ENCODE measurements around the gene MT1X. TPM values are rescaled to one million over a fixed set of nuclear protein-coding genes. Genes with fewer than 3 reads are reported as not detected.
A peak's percentile ranks its signal among the peaks of the same experiment; 100 is the strongest.

MT1X gene
- total and polyA plus RNA-seq, 2 of the 13 experiments (the other 11 are each of a cell fraction or from before 2014, with no cell fraction given): 19.7 to 288 TPM

- TF ChIP-seq ZNF331 (CRISPR knock-in tag; IDR thresholded peaks at IDR 0.05): peak; percentile 43; the same call in 1 of the 2 replicates
- TF ChIP-seq NAIF1 (CRISPR knock-in tag; IDR thresholded peaks at IDR 0.05; ENCODE audit: borderline replicate concordance): no peak
- TF ChIP-seq ZNF224 (CRISPR knock-in tag; IDR thresholded peaks at IDR 0.05): 0 out of 2 replicates have a peak, but pooled peaks have one; percentile 22
- no peak for TF ChIP-seq TARDBP (CRISPR knock-in tag; IDR thresholded peaks at IDR 0.05)
- no peak for TF ChIP-seq ZNF562 (CRISPR knock-in tag; IDR thresholded peaks at IDR 0.05; ENCODE audit: borderline replicate concordance)
- TF ChIP-seq, protein P1, sequence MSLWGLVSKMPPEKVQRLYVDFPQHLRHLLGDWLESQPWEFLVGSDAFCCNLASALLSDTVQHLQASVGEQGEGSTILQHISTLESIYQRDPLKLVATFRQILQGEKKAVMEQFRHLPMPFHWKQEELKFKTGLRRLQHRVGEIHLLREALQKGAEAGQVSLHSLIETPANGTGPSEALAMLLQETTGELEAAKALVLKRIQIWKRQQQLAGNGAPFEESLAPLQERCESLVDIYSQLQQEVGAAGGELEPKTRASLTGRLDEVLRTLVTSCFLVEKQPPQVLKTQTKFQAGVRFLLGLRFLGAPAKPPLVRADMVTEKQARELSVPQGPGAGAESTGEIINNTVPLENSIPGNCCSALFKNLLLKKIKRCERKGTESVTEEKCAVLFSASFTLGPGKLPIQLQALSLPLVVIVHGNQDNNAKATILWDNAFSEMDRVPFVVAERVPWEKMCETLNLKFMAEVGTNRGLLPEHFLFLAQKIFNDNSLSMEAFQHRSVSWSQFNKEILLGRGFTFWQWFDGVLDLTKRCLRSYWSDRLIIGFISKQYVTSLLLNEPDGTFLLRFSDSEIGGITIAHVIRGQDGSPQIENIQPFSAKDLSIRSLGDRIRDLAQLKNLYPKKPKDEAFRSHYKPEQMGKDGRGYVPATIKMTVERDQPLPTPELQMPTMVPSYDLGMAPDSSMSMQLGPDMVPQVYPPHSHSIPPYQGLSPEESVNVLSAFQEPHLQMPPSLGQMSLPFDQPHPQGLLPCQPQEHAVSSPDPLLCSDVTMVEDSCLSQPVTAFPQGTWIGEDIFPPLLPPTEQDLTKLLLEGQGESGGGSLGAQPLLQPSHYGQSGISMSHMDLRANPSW (CRISPR knock-in tag; IDR thresholded peaks at IDR 0.05; ENCODE audit: borderline replicate concordance): no peak; the same call in 1 of the 2 replicates
- no peak for TF ChIP-seq TAF15 (IDR thresholded peaks at IDR 0.05; ENCODE audit: low read depth, low read length, poor library complexity, severe bottlenecking)
- TF ChIP-seq ZNF317 (CRISPR knock-in tag; IDR thresholded peaks at IDR 0.05): no peak
- TF ChIP-seq ZNF740 (CRISPR knock-in tag; IDR thresholded peaks at IDR 0.05): no peak
- TF ChIP-seq DZIP1 (CRISPR knock-in tag; IDR thresholded peaks at IDR 0.05): no peak
- 0 out of 2 replicates have a peak, but pooled peaks have one; percentile 16 for TF ChIP-seq FOXC1 (CRISPR knock-in tag; IDR thresholded peaks at IDR 0.05; ENCODE audit: borderline replicate concordance)
- no peak for TF ChIP-seq MXD3 (CRISPR knock-in tag; IDR thresholded peaks at IDR 0.05)
- TF ChIP-seq, protein P2, sequence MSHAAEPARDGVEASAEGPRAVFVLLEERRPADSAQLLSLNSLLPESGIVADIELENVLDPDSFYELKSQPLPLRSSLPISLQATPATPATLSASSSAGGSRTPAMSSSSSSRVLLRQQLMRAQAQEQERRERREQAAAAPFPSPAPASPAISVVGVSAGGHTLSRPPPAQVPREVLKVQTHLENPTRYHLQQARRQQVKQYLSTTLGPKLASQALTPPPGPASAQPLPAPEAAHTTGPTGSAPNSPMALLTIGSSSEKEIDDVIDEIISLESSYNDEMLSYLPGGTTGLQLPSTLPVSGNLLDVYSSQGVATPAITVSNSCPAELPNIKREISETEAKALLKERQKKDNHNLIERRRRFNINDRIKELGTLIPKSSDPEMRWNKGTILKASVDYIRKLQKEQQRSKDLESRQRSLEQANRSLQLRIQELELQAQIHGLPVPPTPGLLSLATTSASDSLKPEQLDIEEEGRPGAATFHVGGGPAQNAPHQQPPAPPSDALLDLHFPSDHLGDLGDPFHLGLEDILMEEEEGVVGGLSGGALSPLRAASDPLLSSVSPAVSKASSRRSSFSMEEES (CRISPR knock-in tag; IDR thresholded peaks at IDR 0.05): 0 out of 2 replicates have a peak, but pooled peaks have one; percentile 16
- TF ChIP-seq ZNF552 (CRISPR knock-in tag; IDR thresholded peaks at IDR 0.05; ENCODE audit: borderline replicate concordance): peak; percentile 29; the same call in 1 of the 2 replicates
- no peak for TF ChIP-seq EZH2 (conservative IDR thresholded peaks at IDR 0.05; ENCODE audit: low read depth, low read length)
- no peak for TF ChIP-seq ARID3A (IDR thresholded peaks at IDR 0.05; ENCODE audit: low read depth, low read length)
- peak; percentile 51 for TF ChIP-seq ZNF883 (CRISPR knock-in tag; IDR thresholded peaks at IDR 0.05; ENCODE audit: not compliant biosample characterization)
Observed at GRCh38 chr16:56667581-56668571, 14.4 kb upstream of the MT1X start, which contains the start of gene MT1G (continued).

Measured in HepG2 (cell line).